ENCODE results near the gene LUZP1.

LUZP1 gene

GRCh38 chr1:23140940-23141596, 27.6 kb downstream of the LUZP1 start:
- no peaks in the 10 kb centered on the region for H3K9me3 ChIP-seq (ENCODE audit: control insufficient read depth, insufficient read depth, low read length)
- no peaks in the 10 kb centered on the region for H3K4me1 ChIP-seq (ENCODE audit: control insufficient read depth, insufficient read depth, low read length)
- no peaks in the 10 kb centered on the region for H3K27me3 ChIP-seq (ENCODE audit: control insufficient read depth, insufficient read depth, low read length)
- H3K4me3 ChIP-seq (ENCODE audit: low read depth, low read length) = no peak overlapping the region
- H3K36me3 ChIP-seq (ENCODE audit: control insufficient read depth, insufficient read depth, low read length) = peaks cover 5% of the 10 kb centered on the region
- H3K9ac ChIP-seq (ENCODE audit: low read depth, low read length) = no peak overlapping the region

- no peaks in the 10 kb centered on the region for H3K27me3 ChIP-seq (ENCODE audit: control insufficient read depth, insufficient read depth, low read length)
- no peak overlapping the region for H3K4me3 ChIP-seq (ENCODE audit: low read depth, low read length)
- no peaks in the 10 kb centered on the region for H3K4me1 ChIP-seq (ENCODE audit: control insufficient read depth, insufficient read depth, low read length)
- H3K9ac ChIP-seq (ENCODE audit: low read depth, low read length) = no peak overlapping the region
- H3K36me3 ChIP-seq (ENCODE audit: control insufficient read depth, insufficient read depth, low read length) = peaks cover 4% of the 10 kb centered on the region
- H3K9me3 ChIP-seq (ENCODE audit: control insufficient read depth, insufficient read depth, low read length) = no peaks in the 10 kb centered on the region
Observed at GRCh38 chr1:23135268-23135667, 33.4 kb downstream of the LUZP1 start.

GRCh38 chr1:23134055-23134454, 34.6 kb downstream of the LUZP1 start:
- H3K4me3 ChIP-seq (ENCODE audit: low read depth, low read length) = no peak overlapping the region
- no peak overlapping the region for H3K9ac ChIP-seq (ENCODE audit: low read depth, low read length)
- H3K9me3 ChIP-seq (ENCODE audit: control insufficient read depth, insufficient read depth, low read length) = no peaks in the 10 kb centered on the region
- H3K27me3 ChIP-seq (ENCODE audit: control insufficient read depth, insufficient read depth, low read length) = no peaks in the 10 kb centered on the region
- no peaks in the 10 kb centered on the region for H3K36me3 ChIP-seq (ENCODE audit: control insufficient read depth, insufficient read depth, low read length)
- no peaks in the 10 kb centered on the region for H3K4me1 ChIP-seq (ENCODE audit: control insufficient read depth, insufficient read depth, low read length)

GRCh38 chr1:23133587-23133986, 35.1 kb downstream of the LUZP1 start:
- no peak overlapping the region for H3K4me3 ChIP-seq (ENCODE audit: low read depth, low read length)
- H3K36me3 ChIP-seq (ENCODE audit: control insufficient read depth, insufficient read depth, low read length) = no peaks in the 10 kb centered on the region
- H3K4me1 ChIP-seq (ENCODE audit: control insufficient read depth, insufficient read depth, low read length) = no peaks in the 10 kb centered on the region
- no peaks in the 10 kb centered on the region for H3K9me3 ChIP-seq (ENCODE audit: control insufficient read depth, insufficient read depth, low read length)
- H3K27me3 ChIP-seq (ENCODE audit: control insufficient read depth, insufficient read depth, low read length) = no peaks in the 10 kb centered on the region
- no peak overlapping the region for H3K9ac ChIP-seq (ENCODE audit: low read depth, low read length)

- Histone ChIP-seq H3K27me3 (ENCODE audit: control insufficient read depth, insufficient read depth, low read length) (no peaks in the 10 kb centered on the region), H3K4me1 (ENCODE audit: control insufficient read depth, insufficient read depth, low read length) (no peaks in the 10 kb centered on the region), H3K4me3 (ENCODE audit: low read depth, low read length) (no peak overlapping the region), H3K36me3 (ENCODE audit: control insufficient read depth, insufficient read depth, low read length) (no peaks in the 10 kb centered on the region), H3K9me3 (ENCODE audit: control insufficient read depth, insufficient read depth, low read length) (no peaks in the 10 kb centered on the region), H3K9ac (ENCODE audit: low read depth, low read length) (no peak overlapping the region)
Observed at GRCh38 chr1:23132033-23132432, 36.6 kb downstream of the LUZP1 start.

GRCh38 chr1:23129846-23130245, 38.8 kb downstream of the LUZP1 start:
- H3K36me3 ChIP-seq (ENCODE audit: control insufficient read depth, insufficient read depth, low read length) = no peaks in the 10 kb centered on the region
- H3K9ac ChIP-seq (ENCODE audit: low read depth, low read length) = no peak overlapping the region
- H3K4me1 ChIP-seq (ENCODE audit: control insufficient read depth, insufficient read depth, low read length) = peaks cover 5% of the 10 kb centered on the region
- no peaks in the 10 kb centered on the region for H3K9me3 ChIP-seq (ENCODE audit: control insufficient read depth, insufficient read depth, low read length)
- no peaks in the 10 kb centered on the region for H3K27me3 ChIP-seq (ENCODE audit: control insufficient read depth, insufficient read depth, low read length)
- no peak overlapping the region for H3K4me3 ChIP-seq (ENCODE audit: low read depth, low read length)

- no peaks in the 10 kb centered on the region for H3K27me3 ChIP-seq (ENCODE audit: control insufficient read depth, insufficient read depth, low read length)
- H3K4me1 ChIP-seq (ENCODE audit: control insufficient read depth, insufficient read depth, low read length) = peaks cover 15% of the 10 kb centered on the region
- H3K36me3 ChIP-seq (ENCODE audit: control insufficient read depth, insufficient read depth, low read length) = no peaks in the 10 kb centered on the region
- no peak overlapping the region for H3K9ac ChIP-seq (ENCODE audit: low read depth, low read length)
- no peak overlapping the region for H3K4me3 ChIP-seq (ENCODE audit: low read depth, low read length)
- H3K9me3 ChIP-seq (ENCODE audit: control insufficient read depth, insufficient read depth, low read length) = no peaks in the 10 kb centered on the region
Observed at GRCh38 chr1:23126801-23127200, 41.9 kb downstream of the LUZP1 start.

GRCh38 chr1:23126200-23126599, 42.5 kb downstream of the LUZP1 start:
- no peak overlapping the region for H3K9ac ChIP-seq (ENCODE audit: low read depth, low read length)
- no peaks in the 10 kb centered on the region for H3K27me3 ChIP-seq (ENCODE audit: control insufficient read depth, insufficient read depth, low read length)
- H3K4me3 ChIP-seq (ENCODE audit: low read depth, low read length) = no peak overlapping the region
- no peaks in the 10 kb centered on the region for H3K36me3 ChIP-seq (ENCODE audit: control insufficient read depth, insufficient read depth, low read length)
- H3K9me3 ChIP-seq (ENCODE audit: control insufficient read depth, insufficient read depth, low read length) = no peaks in the 10 kb centered on the region
- peaks cover 15% of the 10 kb centered on the region for H3K4me1 ChIP-seq (ENCODE audit: control insufficient read depth, insufficient read depth, low read length)

GRCh38 chr1:23125489-23125888, 43.2 kb downstream of the LUZP1 start:
- Histone ChIP-seq H3K9ac (ENCODE audit: low read depth, low read length) (no peak overlapping the region), H3K9me3 (ENCODE audit: control insufficient read depth, insufficient read depth, low read length) (no peaks in the 10 kb centered on the region), H3K36me3 (ENCODE audit: control insufficient read depth, insufficient read depth, low read length) (no peaks in the 10 kb centered on the region), H3K4me3 (ENCODE audit: low read depth, low read length) (no peak overlapping the region), H3K27me3 (ENCODE audit: control insufficient read depth, insufficient read depth, low read length) (no peaks in the 10 kb centered on the region), H3K4me1 (ENCODE audit: control insufficient read depth, insufficient read depth, low read length) (peaks cover 15% of the 10 kb centered on the region)

GRCh38 chr1:23124259-23125026, 44.2 kb downstream of the LUZP1 start:
- H3K9me3 ChIP-seq (ENCODE audit: control insufficient read depth, insufficient read depth, low read length) = no peaks in the 10 kb centered on the region

GRCh38 chr1:23123528-23123927, 45.1 kb downstream of the LUZP1 start:
- H3K9me3 ChIP-seq (ENCODE audit: control insufficient read depth, insufficient read depth, low read length) = no peaks in the 10 kb centered on the region
- no peak overlapping the region for H3K9ac ChIP-seq (ENCODE audit: low read depth, low read length)
- H3K4me3 ChIP-seq (ENCODE audit: low read depth, low read length) = no peak overlapping the region
- peaks cover 15% of the 10 kb centered on the region for H3K4me1 ChIP-seq (ENCODE audit: control insufficient read depth, insufficient read depth, low read length)
- no peaks in the 10 kb centered on the region for H3K27me3 ChIP-seq (ENCODE audit: control insufficient read depth, insufficient read depth, low read length)
- no peaks in the 10 kb centered on the region for H3K36me3 ChIP-seq (ENCODE audit: control insufficient read depth, insufficient read depth, low read length)

More at GRCh38 chr1:23124259-23125026, 44.2 kb downstream of the LUZP1 start:
- Histone ChIP-seq H3K9ac (ENCODE audit: low read depth, low read length) (no peak overlapping the region), H3K27me3 (ENCODE audit: control insufficient read depth, insufficient read depth, low read length) (no peaks in the 10 kb centered on the region), H3K4me1 (ENCODE audit: control insufficient read depth, insufficient read depth, low read length) (peaks cover 15% of the 10 kb centered on the region), H3K4me3 (ENCODE audit: low read depth, low read length) (no peak overlapping the region), H3K36me3 (ENCODE audit: control insufficient read depth, insufficient read depth, low read length) (no peaks in the 10 kb centered on the region)

- Histone ChIP-seq H3K36me3 (ENCODE audit: control insufficient read depth, insufficient read depth, low read length) (no peaks in the 10 kb centered on the region), H3K9ac (ENCODE audit: low read depth, low read length) (no peak overlapping the region), H3K4me1 (ENCODE audit: control insufficient read depth, insufficient read depth, low read length) (peaks cover 15% of the 10 kb centered on the region), H3K4me3 (ENCODE audit: low read depth, low read length) (no peak overlapping the region), H3K27me3 (ENCODE audit: control insufficient read depth, insufficient read depth, low read length) (no peaks in the 10 kb centered on the region), H3K9me3 (ENCODE audit: control insufficient read depth, insufficient read depth, low read length) (no peaks in the 10 kb centered on the region)
Observed at GRCh38 chr1:23122796-23123195, 45.9 kb downstream of the LUZP1 start.
